Fibroblast of skin of right biceps (primary cell): ENCODE measurements around the gene IFITM1.
"Not testable (repeated sequence)": the region's sequence is repeated elsewhere in the genome, so short reads cannot be mapped to it uniquely, and the experiment has no call there.

Experiments used
- DNase-seq: peaks from one replicate; pipeline ENCODE4 v3.0.0-alpha.2; 2013

IFITM1 gene

DNA sequence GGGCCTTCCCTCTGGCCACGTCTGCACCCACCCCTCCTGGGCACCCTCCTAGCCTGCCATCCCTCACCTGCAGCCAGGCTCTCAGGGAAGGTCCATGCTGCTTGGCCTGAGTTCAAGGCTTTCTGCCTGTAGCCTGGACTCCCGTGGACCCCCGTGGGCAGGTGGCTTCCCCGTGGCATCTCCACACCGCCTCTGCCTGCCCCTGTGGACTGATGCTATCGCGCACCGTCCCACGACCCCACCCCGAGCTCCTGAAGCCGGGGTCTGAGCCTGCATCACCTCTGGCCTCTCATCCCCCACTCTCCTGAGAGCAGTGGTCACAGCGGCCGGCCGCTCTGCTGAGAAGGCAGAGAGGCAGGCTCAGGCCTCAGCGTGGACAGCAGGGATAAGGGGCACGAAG lies 19.1 kb upstream of the IFITM1 start:
- DNase-seq, result no peak

GRCh38 chr11:295351-296170 lies 18.3 kb upstream of the IFITM1 start:
- DNase-seq, result no peak

GRCh38 chr11:296171-297050 lies 17.4 kb upstream of the IFITM1 start:
- no peak for DNase-seq

DNA sequence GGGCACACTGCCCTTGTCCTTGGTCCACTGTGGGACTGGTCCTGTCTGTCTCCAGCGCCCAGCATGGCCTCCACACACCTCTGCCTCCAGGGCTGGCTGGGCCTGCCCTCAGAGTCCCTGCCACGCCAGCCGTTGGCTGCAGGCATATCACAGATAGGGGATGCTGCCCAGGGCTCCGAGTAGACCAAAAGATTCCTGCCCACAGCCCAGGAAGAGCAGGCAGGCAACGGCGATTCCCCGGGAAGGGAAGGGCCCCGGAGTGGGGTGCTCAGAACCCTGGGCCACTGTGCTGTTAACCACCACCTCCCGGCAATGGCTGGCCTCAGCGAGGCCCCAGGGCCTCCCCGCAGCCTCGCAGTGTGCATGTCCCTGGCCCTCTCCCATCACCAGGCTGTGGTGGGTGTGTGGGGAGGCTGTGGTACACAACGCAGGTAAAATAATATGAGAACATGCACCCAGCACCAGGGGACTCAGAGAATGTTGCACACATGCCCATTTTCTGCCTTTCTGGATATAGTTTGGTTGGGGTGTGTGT lies 16.7 kb upstream of the IFITM1 start:
- no peak for DNase-seq

DNA sequence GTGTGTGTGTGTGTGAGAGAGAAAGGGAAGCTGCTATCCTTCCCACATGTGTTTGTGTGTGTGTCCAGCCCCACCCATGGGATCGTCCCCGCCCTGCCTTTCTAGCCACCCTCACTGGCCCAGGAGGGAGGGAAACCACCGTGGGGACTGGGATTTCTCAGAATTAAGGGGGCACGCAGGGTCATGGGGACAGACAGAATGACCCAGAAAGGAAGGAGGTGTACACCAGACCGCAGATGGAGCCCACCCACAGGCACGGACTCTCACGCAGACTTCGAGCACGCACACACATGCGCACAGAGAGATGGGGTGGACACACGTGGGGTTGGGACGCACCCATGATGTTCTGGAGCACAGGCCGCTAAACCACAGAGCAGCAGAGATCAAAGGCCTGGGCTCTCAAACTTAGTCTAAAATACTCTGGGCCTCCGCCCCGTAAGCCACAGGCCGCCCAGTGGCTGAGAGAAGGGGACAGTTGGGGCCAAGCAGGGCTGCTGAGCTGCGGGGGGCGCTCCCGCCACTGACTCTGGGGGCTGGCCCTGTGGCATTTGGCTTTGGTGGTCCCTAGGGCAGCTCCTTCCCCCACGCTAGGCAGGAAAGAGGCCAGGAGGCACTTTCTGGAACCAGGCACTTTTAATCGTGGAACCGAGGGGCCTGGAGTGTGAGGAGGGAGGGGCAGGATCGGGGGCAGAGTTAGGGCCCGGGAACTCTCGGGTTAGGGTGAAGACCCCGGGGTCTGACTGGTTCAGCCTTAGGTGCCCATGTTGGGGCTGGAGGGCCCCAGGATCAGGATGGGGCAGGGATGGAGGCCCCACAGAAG lies 16.0 kb upstream of the IFITM1 start:
- DNase-seq, result no peak

DNA sequence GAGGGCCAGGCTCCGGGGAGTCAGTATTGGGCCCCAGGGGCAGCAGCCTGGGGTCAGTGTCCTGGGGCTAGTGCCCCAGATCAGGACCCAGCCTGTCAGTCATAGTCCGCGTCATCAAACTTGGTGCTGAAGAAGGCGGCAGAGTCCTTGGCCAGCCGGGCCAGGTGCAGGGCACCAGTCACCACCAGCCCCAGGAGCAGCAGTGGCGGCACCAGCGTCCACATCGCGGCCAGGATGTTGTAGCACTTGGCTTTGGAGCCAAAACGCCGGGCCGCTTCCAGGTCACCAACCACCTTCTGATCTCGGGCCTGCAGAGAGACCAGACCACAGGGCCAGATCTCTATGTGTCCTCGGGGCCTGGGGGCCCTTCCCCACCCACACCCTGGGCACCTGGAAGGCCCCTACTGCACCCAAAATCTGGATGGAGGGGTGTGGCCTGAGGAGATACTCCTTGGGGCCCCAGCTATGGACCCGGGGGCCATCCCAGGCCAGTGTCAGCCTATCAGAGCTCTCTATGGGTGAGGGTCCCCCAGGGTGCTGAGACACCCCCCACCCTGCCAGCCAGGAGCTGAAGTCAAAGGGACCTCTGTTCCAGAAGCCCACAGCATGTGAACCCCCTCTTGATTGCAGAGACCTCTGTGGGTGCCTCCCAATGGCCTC lies 15.3 kb upstream of the IFITM1 start:
- no peak for DNase-seq

- no peak for DNase-seq
Observed at GRCh38 chr11:299081-299891, 14.6 kb upstream of the IFITM1 start, which contains the start of gene IFITM5. Gene IFITM5, minus strand, starts transcription at chr11:299526. Its CDS starts 36 bp downstream, at chr11:299490.

- no peak for DNase-seq
Observed at GRCh38 chr11:299951-300735, 13.7 kb upstream of the IFITM1 start.

DNA sequence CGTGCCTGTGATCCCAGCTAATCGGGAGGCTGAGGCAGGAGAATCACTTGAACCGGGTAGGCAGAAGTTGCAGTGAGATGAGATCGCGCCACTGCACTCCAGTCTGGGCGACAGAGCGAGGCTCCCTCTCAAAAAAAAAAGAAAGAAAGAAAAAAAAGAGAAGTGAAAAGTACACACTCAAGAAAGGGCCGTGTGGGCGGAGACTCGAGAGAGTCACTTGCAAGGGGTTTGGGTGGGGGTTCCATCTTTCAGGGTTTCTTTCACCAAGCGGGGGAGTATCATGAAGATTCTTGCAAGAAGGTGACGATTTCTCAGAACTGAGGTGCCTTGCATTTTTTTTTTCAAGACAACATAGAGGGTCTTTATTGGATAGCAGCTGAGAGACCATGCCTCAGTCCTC lies 10.5 kb upstream of the IFITM1 start:
- no peak for DNase-seq

DNA sequence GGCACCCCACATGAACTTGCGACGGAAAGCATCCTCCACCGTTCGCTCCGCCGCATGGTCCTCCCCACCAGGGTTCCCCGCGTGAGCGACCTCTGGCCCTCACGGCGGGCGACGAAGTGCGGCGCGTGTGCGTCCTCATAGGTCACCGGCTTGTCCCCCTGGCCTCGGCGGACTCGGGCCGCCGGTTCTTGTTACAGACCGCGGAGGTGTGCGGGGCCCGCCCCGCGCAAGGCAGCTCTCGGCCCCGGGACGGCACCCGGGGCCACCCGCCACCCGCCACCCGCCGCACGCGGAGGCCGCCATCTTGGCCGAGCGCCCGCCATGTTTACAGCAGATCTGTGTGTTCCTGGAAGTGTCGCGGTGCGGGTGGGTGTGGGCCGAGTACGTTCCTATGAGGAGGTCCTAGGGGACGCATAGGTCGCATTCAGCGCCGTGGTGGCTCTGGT lies 9.8 kb upstream of the IFITM1 start:
- DNase-seq, result no peak

- DNase-seq, result peak; percentile 76
Observed at GRCh38 chr11:304915-305843, 8.7 kb upstream of the IFITM1 start.

DNA sequence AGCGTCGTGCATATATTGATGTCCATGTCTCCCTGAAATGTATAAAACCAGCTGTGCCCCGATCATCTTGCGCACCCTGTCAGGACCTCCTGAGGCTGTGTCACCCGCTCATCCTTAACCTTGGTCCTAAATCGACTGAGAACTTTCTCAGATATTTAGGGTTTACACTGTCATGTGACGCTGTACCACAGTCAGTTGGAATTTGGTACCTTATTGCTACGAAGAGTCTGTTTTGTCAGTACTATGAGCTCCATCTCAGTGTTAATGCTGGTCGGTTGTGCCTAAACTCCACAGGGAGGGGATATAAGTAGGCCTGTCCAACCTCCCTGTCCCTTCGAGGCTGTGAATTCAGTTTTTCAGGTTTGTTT lies 8.0 kb upstream of the IFITM1 start:
- no peak for DNase-seq

- DNase-seq, result no peak
Observed at GRCh38 chr11:306645-307371, 7.0 kb upstream of the IFITM1 start.

DNA sequence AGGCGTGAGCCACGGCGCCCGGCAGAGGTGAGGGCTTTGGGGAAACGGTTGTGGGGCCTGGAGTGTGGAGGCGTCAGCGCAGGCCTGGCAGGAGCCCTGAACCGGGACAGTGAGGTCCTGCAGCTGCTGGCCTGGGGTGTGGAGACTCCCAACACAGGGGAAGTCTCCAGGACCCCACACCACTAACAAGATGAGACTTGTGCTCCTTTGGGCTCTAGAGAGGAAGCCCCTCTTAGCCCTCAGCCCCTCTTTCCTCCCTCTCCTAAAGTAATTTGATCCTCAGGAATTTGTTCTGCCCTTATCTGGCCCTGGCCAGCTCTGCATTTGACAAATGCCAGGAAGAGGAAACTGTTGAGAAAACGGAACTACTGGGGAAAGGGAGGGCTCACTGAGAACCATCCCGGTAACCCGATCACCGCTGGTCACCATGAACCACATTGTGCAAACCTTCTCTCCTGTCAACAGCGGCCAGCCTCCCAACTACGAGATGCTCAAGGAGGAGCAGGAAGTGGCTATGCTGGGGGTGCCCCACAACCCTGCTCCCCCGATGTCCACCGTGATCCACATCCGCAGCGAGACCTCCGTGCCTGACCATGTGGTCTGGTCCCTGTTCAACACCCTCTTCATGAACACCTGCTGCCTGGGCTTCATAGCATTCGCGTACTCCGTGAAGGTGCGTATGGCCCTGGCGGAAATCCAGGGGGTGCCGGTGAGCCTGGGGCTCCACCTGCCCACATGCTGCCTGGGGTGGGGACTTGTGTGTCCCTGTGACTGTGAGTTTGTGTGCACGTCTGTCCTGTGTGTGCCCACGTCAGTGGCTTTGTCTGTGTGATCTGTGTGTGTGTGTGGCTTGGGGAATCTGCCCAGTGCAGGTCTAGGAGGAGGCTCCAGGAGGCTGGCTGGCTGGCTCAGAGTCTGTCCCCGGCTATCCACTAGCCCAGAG lies 5.8 kb upstream of the IFITM1 start, which contains the start of gene IFITM2:
IFITM2 (plus strand) TSS at position 51 of the 943 bp plus-strand sequence; CDS start at position 428, 377 bp downstream.
- DNase-seq, result peak; percentile 91

DNA sequence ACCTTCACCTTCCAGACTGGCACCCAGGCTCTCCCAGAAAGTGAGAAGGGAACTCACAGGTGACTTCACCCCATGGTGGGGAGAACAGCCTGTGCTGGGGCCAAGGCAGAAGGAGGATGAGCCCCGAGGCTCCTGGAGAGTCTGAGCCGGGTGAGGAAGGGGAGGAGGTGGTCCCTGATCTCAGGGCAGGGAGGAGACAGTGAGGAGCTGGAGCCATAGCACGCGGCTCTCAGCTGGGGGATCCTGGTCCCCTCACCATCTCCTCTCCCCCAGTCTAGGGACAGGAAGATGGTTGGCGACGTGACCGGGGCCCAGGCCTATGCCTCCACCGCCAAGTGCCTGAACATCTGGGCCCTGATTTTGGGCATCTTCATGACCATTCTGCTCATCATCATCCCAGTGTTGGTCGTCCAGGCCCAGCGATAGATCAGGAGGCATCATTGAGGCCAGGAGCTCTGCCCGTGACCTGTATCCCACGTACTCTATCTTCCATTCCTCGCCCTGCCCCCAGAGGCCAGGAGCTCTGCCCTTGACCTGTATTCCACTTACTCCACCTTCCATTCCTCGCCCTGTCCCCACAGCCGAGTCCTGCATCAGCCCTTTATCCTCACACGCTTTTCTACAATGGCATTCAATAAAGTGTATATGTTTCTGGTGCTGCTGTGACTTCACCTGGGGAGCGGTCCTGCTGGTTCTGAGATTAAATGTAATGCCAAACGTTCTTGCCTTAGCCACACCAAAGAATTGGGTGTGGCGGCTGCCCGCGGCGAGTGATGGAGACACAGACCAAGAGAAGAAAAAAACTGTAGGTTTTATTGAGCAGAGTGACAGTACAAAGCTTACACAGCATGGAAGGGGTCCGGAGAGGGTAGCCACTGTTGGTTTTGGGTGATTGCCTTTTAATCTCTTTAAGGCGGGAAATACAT lies 4.8 kb upstream of the IFITM1 start:
- DNase-seq, result not testable (repeated sequence)

GRCh38 chr11:309979-310572 lies 3.8 kb upstream of the IFITM1 start:
- not testable (repeated sequence) for DNase-seq
